Stimulated activated CD4-positive, alpha-beta T cell treated with anti-CD3 and anti-CD28 coated beads, Interleukin-1b, Interleukin-23, amount 100 ng/mL, for 24 hours (primary cell): ENCODE data around the gene ASTN2.

Experiments
- DNase-seq, 4 experiments: peaks; one replicate each; pipeline ENCODE4 v3.0.0-alpha.2; 2020; ENCODE audit warnings: low read depth in 4 of 4, low spot score in 1 of 4

ASTN2 gene

DNA sequence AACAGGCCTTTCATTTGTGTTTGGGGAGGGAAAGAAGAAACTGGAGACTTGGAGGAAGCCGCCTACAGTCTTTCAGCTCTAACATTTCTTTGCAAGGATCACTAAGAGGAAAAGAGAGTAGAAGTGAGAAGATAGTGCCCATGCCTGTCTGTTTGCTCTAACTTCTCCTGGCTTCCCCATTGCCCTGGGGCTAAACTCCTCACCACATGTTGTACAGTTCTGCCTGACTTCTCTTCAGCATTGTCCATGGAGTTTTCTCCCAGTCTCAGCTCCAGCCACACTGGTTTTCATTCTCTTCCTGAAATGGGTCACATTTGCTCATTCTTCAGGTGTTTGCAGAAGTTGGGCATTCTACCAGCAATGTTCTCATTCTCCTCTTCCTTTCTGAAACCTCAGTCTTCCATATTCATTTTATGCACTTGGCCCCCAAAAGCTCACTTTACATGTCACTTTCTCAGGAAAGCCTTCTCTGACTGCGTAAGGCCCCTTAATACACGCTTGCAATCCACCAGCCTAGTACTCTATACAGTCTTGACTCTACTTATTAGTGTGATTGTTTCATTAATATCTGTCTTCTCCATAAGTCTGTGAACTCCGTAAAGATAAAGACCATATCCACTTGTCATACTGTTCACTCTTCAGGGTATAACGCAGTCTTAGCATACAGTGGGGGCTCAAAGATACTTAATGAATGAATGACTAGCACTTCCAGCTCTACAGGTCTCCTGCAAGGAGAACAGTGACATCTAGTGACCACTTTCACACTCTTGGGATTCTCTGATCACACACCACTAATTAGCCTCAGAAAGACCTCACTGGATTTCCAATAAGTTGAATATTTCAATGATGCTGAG, 768.0 kb downstream of the ASTN2 start:
- no peak for DNase-seq

DNA sequence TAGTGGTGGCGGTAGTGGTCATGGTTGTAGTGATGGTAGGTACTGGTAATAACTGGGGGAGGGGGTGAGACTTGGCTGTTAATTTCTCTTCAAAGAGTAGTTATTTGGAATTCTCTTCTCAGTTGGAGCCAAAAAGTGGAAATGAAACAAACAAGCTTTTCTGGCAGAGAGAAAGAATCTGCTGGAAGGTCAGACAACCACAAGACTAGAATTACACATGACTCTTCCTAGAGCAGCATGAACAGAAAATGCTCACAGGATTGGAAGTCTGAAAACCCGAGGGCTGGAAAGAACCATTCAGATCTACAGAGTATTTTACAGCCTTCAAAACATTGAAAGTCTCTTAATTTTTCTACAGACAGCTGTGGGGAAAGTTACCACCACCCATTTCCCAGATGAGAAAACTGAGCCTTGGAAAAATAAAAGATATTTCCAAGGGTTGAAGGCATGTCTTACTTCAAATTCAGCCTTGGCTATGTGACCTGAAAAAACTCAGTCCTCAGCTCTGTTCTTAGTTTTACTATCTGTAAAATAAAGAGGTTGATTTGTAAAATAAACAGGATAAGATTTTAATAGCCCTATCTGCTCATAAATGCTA, 770.7 kb downstream of the ASTN2 start:
- DNase-seq = no peak

DNA sequence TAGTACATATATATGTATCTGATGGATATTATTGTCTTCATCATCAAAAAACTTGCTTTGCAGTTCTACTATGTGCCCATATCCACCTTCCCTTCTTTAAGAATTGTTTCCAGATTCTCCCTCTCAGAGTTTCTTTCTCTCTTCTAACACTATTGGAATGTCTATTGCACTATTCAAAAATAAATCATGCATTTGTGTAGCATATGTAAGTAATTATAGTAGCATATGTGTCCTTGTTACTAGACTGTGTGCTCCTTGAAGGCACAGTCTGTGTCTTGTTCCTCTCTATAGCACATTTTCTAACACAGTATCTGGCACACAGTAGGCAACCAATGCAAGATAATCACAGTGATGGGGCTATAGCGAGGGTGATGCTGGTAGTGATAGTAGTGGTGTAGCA, 771.2 kb downstream of the ASTN2 start:
- DNase-seq = no peak

DNA sequence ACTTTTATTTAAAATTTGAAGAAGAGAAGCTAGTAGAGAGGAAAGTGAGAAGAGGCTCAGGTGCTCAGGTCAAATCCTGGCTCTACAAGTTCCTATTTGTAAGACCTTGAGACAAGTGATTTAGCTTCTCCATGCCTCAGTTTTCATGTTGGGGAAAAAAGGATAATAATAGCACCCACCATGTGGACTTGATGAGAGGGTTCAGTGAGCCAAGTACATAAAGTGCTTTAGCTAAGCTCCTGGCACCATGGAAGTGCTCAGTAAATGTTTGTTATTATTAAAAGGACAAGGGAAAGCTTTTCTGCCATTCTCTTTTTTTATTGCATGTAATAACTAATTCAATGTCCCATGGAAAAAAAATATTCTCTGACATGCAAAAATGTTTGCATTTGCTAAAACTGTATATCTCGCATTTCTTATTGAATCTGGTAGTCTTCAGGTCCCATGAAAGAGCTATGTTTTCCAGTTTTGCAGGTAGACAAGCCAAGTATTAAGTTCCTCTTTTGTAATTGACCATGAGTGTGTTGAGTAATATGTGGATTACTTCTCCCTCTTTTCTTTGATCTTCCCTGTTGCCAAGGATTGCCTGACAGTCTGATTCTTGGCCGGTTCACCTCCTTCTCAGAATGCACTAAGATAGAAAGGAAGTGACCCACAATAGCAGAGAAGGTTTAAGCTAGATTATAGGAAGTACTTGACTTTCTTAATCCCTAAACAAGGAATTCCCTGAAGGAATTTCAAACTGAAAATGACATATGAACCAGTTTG, 773.4 kb downstream of the ASTN2 start:
- DNase-seq = no peak

DNA sequence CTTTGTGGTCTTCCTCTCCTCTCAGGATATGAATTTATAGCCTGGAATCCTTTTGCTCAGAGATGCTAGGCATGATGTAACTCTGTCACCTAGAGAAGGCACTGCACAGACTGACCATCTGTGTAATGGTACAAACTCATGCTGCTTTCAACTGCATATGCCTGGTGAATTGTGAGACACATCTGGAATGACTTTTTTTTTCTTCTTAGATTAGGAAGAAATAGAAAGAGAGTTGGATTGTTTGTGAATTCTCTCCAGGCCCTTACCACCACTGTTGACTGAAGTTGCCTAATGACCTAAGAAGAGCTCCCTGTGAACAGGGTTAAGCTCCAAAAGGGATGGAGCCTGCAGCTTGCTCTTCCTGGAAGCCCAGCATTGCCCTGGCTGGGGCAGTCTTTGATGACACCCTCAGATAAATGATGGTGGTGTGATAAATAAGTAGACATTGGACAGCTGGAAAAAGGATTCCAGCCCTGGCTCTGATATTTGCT, 775.6 kb downstream of the ASTN2 start:
- DNase-seq = no peak

DNA sequence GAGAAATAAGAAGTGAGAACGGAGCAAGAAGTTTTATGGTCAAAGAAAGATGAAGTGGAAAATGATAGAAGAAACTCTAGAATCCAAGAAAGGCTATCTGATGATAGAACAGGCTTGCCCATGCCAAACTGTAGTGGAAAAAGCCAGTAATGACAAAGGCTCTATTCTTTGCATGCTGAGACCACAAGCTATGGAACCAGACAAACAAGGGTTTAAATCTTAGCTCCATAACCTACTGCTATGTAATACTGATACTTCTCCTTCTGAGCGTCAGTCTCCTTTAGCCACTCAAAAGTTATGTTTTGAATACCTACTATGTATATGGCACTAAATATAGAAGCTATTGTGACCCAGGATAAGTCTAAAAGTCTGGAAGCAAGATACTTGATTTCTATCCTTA, 778.9 kb downstream of the ASTN2 start:
- DNase-seq = no peak

DNA sequence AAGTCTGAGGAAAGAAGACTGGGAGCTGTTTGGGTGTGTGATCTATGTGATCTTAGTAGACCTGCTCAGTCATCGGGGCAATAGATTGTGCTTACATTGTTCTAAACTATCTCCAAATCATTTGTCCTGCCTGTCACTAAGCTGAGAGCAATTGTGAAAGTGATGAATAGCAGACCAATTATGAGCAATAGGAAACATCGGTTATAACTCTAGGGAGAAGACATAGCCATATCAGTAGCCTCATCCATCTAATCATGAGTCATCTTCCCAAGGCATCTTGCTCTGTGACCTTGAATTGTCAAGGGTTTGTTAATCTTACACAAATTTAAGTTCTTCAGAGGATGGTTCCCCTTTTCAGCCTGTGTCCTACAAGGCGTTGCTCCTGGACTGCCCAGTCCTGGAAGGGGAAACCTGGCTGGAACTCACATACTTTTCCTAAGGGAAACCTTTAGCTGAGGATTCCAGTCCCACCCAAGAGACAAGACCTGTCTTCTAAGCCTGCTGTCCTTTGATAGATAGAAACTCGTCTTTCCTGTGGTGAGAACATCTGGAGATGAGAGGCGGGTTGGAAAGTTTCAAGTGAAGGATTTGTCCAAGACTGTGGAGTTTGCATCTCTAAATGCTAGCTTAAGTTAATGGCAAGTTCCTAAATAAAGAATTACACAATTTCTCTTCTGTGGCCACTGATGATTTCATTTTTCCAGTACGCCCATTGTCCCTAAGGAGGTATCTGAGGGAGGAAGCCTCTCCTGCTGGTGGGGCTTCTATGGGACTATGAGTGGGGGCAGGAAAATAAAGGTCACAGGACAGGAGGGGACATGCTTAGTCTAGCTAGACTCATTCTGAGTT, 781.6 kb downstream of the ASTN2 start:
- DNase-seq = no peak

DNA sequence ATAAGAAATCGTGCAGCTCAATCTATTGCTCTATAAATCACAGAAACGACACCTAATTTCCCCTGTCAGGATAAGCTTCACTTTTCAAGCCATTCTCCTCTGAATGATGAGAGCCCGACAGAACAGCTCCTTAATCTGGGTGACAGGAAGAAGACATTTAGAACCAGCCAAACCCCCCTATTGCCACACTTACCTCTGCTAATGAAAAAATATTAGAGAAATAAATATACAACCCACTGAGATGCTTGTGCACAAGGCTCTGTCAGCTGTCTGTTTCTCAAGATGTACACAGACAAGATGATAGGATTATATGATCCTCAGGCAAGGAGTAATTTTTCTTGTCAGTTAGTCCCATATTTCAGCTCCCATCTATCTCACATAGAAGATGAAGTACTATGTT, 785.2 kb downstream of the ASTN2 start:
- DNase-seq = no peak

DNA sequence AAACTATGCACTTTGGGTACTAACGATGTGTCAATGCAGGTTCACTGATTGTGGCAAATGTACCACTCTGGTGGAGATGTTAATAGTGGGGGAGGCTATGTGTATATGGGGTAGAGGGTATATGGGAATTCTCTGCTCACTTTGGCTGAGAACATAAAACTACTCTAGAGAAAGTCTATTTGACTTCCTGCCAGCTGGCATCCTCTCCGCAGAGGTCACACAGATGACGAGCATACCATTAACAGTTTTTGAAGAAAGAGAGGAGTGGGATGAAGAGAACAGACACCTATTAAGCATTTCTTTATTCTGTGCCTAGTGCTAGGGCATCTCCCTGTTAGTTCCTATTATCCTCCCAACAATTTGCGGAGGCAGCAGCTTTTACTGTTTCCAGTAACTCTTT, 786.1 kb downstream of the ASTN2 start:
- DNase-seq = no peak

DNA sequence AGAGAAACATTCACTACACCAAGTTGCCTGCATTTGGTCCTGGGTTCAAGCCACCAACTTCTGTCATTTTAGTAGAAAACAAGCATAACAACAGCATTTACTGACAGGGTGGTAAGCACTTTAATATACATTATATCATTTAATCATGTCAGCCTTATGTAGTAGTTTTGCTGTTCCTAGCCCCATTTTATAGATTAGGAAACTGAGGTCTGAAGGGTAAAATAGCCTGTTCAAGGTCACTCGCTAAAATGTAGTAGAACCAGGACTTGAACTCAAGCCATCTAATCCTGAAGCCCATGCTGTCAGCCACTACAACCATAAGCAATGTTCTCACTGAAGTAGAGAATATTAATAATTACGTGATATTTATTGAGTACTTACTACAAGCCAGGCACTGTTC, 787.4 kb downstream of the ASTN2 start:
- no peak for DNase-seq

DNA sequence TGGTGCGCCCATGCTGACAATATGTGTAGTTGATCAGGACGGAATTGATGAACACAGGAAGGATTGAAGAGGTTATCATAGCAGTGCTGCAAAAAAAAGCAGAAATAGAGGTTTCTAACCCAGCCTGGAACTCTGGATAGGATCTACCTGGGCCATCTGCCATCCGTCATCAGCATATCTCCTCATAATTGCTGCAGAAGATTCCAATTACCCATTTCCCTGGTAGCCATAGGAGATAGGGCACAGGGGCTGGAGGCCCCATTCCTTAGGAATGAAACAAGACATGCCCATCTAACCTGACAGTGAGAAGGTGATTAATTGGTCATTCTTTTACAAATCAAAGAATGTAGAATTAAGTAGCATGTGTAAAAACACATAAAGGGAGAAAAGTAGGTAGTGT, 788.1 kb downstream of the ASTN2 start:
- DNase-seq = no peak

DNA sequence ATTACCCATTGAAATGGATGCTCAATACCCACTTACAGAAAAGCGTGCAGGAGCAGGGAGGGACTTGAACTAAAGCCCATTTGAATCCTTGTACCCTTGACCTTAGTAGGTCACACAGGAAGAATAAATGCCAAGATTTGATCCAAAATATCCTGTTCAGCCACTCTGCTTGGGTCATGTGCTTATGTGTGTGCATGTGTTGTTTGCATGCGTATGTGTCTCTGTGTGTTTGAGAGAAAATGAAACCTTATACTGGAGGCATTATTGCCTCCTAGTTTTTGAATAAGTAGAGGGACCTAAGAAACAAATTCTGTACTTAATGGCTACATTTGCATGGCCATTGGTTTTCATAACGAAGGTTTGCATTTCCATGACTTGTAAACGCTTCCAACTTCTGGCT, 791.1 kb downstream of the ASTN2 start:
- no peak for DNase-seq

DNA sequence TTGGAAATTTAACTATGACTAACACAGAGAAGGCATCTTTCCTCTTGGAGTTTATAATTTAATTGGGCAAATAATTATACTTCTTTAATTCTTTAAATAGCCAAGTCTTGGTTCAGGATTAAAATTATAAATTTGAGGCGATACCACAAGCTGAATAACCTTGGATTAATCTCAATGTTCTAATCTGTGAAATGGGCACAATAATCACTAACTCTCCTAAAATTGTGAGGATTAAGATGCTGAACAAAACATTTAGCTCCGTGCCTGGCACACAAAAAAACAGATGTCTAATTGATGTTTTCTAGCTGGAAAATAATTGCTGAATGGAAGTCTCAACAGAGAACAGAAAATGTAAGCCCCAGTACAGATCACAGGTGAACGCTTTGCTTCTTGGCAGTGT, 797.5 kb downstream of the ASTN2 start:
- no peak for DNase-seq

DNA sequence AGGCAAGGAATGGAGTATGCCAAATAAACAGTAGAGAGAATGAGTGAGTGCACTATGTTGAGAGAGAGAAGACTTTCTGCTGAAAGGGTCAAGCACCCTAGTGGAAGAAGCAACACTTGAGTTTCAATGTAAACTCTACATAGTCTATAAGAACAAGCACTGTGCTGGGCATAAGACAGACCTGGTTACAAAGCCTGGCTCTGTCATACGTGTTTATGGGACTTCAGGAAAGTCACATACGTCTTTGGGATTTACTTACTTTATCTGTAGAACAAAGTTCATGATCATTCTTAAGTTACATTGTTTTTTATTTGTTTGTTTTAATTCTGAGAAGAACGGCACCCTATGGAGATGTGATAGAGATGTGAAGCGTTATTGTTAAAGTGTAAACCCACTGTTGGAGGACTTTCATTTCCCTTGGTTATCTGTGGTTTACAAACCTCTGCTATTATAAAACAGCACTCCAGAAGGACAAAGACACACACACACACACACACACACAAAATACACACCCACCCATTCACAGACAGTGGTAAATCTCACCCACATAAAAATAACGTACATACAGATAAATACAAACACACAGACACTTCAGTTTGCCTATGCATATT, 798.4 kb downstream of the ASTN2 start:
- no peak for DNase-seq

DNA sequence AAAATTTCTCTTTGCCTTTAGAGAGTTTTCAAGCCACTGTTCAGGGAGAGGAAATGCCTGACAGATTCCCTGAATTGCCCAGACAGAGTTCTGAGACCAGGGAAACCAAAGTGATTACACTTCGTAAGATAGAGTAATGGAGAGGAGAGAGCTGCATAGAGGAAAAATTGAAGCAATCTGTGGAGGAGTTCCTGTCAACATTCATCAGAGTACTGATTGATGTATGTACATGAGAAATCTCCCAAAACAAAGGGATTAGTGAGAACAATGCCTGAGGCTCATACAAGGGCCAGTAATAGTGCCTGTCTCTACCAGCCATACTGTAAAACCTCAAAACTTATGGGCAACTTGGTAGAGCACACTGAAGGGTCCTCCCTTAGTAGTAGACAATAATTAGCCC, 806.8 kb downstream of the ASTN2 start:
- DNase-seq = no peak

DNA sequence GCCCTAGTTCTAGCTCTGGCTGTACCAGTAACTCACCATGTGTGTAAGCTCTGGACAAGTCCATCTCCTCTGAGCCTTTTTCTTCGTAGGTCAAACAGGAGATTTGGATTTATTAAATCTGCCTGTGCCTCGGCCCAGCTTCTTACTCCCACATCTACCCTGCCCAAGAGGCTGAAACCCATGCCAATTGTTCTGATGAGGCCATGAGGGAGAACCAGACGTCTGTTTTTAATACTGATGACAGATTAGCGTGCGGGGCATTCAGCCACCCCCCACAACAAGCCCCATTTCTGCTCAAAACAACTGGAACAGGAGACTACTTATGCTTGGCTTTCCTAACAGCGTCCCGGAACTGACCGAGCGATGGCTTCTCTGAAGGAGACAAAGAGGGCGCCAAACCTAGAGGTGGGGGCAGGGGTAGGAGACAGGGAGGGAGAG, 808.9 kb downstream of the ASTN2 start:
- DNase-seq = no peak

DNA sequence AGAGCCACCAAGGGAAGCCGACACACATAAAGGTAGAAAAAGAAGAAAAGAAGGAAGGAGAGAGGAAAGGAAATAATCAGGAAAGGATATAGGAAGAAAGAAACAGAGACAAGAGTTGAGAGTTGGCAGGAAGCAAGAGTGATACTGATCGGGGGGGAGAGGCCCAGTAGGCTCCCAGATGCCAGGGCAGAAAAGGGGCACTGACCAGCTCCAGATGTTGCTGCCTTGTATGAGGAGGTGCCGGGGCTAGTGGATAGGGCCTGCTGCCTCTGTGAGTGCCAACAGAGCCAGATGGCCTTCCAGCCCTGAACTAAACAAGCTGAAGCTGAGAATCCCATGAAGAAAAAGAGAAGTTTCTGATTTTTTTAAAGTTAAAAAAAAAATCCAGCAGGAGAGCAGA, 809.8 kb downstream of the ASTN2 start:
- no peak for DNase-seq

DNA sequence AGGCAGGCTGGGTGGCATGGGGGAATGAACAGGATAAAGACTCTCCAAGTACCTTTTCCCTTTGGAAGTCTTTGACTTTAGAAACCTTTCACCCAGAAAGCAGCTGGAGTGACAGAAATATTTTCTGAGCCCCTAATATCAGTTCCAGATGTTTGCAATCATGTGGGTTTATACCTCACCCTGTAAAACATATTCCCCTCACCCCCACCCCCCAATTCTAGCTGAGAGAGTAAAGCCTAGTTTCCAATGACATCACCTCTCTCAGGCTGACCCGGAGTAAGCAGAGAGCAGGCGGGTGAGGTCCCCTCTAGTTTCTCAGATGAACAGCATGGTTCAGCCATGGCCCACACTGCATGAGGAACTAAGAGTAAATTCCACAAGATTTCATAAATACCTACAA, 810.6 kb downstream of the ASTN2 start:
- DNase-seq = no peak

DNA sequence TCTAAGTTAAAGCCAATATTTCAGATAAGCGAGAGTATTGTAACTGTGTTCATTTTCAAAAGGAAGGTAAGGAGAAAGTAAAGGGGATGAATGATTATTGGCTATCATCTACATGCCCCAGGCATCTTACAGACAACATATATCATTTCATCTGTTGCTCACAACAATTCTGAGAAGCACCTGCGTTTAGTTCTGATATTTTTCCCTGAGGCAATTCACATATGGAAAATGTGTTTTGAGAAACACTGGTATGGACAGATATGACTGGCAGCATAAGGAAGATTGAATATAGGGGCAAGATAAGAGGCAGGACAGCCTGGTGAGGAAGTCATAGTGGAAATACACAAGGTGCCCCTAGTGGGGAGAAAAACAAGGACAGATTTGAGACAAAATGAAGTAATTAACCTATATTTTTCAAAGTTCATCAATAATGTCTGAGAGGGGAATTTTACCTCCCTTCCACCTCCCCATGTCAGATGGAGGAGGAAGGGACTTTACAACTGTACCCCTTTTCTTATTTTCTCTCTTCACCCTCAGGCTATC, 815.4 kb downstream of the ASTN2 start:
- no peak for DNase-seq

DNA sequence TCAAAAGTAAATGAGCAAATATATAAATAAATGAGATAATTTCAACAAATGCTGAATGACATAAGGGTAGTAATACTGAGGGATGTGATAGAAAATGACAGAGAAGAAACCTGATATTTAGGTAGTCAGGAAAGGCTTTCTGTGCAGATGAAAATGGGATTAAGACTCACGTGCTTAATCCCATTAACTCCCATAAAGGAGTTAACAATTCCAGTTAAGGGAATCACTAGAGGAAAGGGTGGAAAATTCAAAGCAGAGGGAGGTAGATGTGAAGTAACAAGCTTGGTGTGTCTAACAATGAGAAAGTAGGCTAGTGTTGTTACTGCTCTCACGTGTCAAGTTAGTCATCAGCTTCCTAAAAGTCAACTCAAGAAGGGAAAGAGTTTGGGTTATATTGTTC, 818.2 kb downstream of the ASTN2 start:
- no peak for DNase-seq
